ENCODE measurements around the gene TRPV4. TPM values are rescaled to one million over a fixed set of nuclear protein-coding genes. Genes with fewer than 3 reads are reported as not detected.
A peak's percentile ranks its signal among the peaks of the same experiment; 100 is the strongest.

The TRPV4 gene
- total RNA-seq, 1 experiment from 2014 or later: 2.9 TPM

- Mint-ChIP-seq H3K4me3 (no peak overlapping the region), H3K27me3 (ENCODE audit: low read depth) (no peaks in the 10 kb centered on the region; the same call in 1 of the 2 replicates), H3K4me1 (peaks cover 13% of the 10 kb centered on the region), H3K36me3 (no peaks in the 10 kb centered on the region), H3K27ac (no peak overlapping the region), H3K9me3 (no peaks in the 10 kb centered on the region)
- DNase-seq (ENCODE audit: low spot score) (no peak), ATAC-seq (no peak)
- TF ChIP-seq GTF2I (CRISPR knock-in tag; conservative IDR thresholded peaks at IDR 0.05) (peak; percentile 86; the same call in 1 of the 2 replicates), ATF3 (CRISPR knock-in tag; conservative IDR thresholded peaks at IDR 0.05) (no peak)
- ChIA-PET POLR2A (interaction anchor here (1.1 kb wide), 1 partner anchor 207 kb away, joined by 3 read pairs; the partner anchor contains the start of gene C12orf76), CTCF (interaction anchor here (1.1 to 2.0 kb wide), 5 partner anchors 8 to 78 kb away, joined by 3 to 6 read pairs (median 4); partner anchors contain the start of gene TRPV4)
Measured at GRCh38 chr12:109841356-109841755, 8.2 kb upstream of the TRPV4 start.

- Mint-ChIP-seq H3K9me3 (no peaks in the 10 kb centered on the region), H3K27ac (peak overlapping the region; percentile 38; the same call in 1 of the 2 replicates), H3K36me3 (no peaks in the 10 kb centered on the region), H3K4me3 (no peak overlapping the region), H3K4me1 (peaks cover 13% of the 10 kb centered on the region), H3K27me3 (ENCODE audit: low read depth) (no peaks in the 10 kb centered on the region; the same call in none of the 2 replicates)
- CTCF ChIA-PET: interaction anchor here (0.6 to 2.0 kb wide), 6 partner anchors 7 to 101 kb away, joined by 3 to 6 read pairs (median 4); partner anchors contain the start of gene TRPV4
- TF ChIP-seq GTF2I (CRISPR knock-in tag; conservative IDR thresholded peaks at IDR 0.05) (0 out of 2 replicates have a peak, but pooled peaks have one; percentile 11), ETV6 (CRISPR knock-in tag; IDR thresholded peaks at IDR 0.05) (no peak)
- no peak for ATAC-seq
- POLR2A ChIA-PET: interaction anchor here (0.9 to 1.1 kb wide), 2 partner anchors 13 to 208 kb away, joined by 3 to 6 read pairs; partner anchors contain the start of gene C12orf76
- DNase-seq (ENCODE audit: low spot score): no peak
Measured at GRCh38 chr12:109840305-109841074, 7.3 kb upstream of the TRPV4 start.

GRCh38 chr12:109839444-109839843 is 6.2 kb upstream of the TRPV4 start:
- Mint-ChIP-seq H3K4me1 (peaks cover 13% of the 10 kb centered on the region), H3K36me3 (no peaks in the 10 kb centered on the region), H3K27ac (peak overlapping the region; percentile 68; the same call in 1 of the 2 replicates), H3K4me3 (no peak overlapping the region), H3K27me3 (ENCODE audit: low read depth) (peaks cover under 1% of the 10 kb centered on the region), H3K9me3 (no peaks in the 10 kb centered on the region)
- TF ChIP-seq GTF2I (CRISPR knock-in tag; conservative IDR thresholded peaks at IDR 0.05) (peak; percentile 57; the same call in 1 of the 2 replicates), ARID4B (CRISPR knock-in tag; IDR thresholded peaks at IDR 0.05; ENCODE audit: borderline replicate concordance) (no peak), ZSCAN18 (CRISPR knock-in tag; IDR thresholded peaks at IDR 0.05) (no peak), IRF1 (CRISPR knock-in tag; IDR thresholded peaks at IDR 0.05) (no peak), ATF2 (CRISPR knock-in tag; IDR thresholded peaks at IDR 0.05; ENCODE audit: borderline replicate concordance, low read depth) (no peak), FOXP1 (CRISPR knock-in tag; IDR thresholded peaks at IDR 0.05; ENCODE audit: borderline replicate concordance) (no peak), ERG (CRISPR knock-in tag; IDR thresholded peaks at IDR 0.05) (no peak)
- DNase-seq (ENCODE audit: low spot score): no peak
- ChIA-PET POLR2A (no interaction called here), CTCF (no interaction called here)
- ATAC-seq: no peak
